Measurements from ENCODE around the gene SYT17. TPM values are rescaled to one million over a fixed set of nuclear protein-coding genes. Genes with fewer than 3 reads are reported as not detected.

Gene SYT17
- total RNA-seq, 1 experiment from 2014 or later, result 4.2 TPM

GRCh38 chr16:19127674-19128131 is 40.3 kb upstream of the SYT17 start:
- H3K27ac Mint-ChIP-seq (ENCODE audit: unreplicated experiment), result no peak overlapping the region
- H3K27me3 Mint-ChIP-seq (ENCODE audit: insufficient read depth, unreplicated experiment), result no peaks in the 10 kb centered on the region
- no peaks in the 10 kb centered on the region for H3K27me3 ChIP-seq (replicated peaks; ENCODE audit: control insufficient read depth, insufficient read depth, low read length)
- H3K4me1 Mint-ChIP-seq (ENCODE audit: low read depth, unreplicated experiment), result peaks cover under 1% of the 10 kb centered on the region
- no peak for TF ChIP-seq CTCF (IDR thresholded peaks at IDR 0.05; ENCODE audit: insufficient read depth in 1 of 2, low read depth in 1 of 2, low read length in 1 of 2, severe bottlenecking in 1 of 2, unreplicated experiment in 1 of 2)
- CTCF ChIA-PET, result no interaction called here
- H3K4me3 Mint-ChIP-seq (ENCODE audit: unreplicated experiment), result no peak overlapping the region
- POLR2A ChIA-PET, result no interaction called here
- no TSS peak for BruUV-seq (replicated peaks)
- peaks cover under 1% of the 10 kb centered on the region; the same call in 1 of the 2 replicates for H3K4me1 ChIP-seq
- intact Hi-C loops (cut with micrococcal nuclease; ENCODE audit: unreplicated experiment), result no loop called here
- no peaks in the 10 kb centered on the region for H3K36me3 ChIP-seq (ENCODE audit: control insufficient read depth, insufficient read depth, low read length)
- H3K4me3 ChIP-seq (ENCODE audit: low read depth, low read length), result no peak overlapping the region
- H3K9me3 Mint-ChIP-seq (ENCODE audit: unreplicated experiment), result no peaks in the 10 kb centered on the region
- H3K36me3 Mint-ChIP-seq (ENCODE audit: insufficient read depth, unreplicated experiment), result no peaks in the 10 kb centered on the region
- no peak for DNase-seq
- no peaks in the 10 kb centered on the region; the same call in 1 of the 2 replicates for H3K9me3 ChIP-seq

GRCh38 chr16:19128454-19129200 is 39.4 kb upstream of the SYT17 start:
- intact Hi-C loops (cut with micrococcal nuclease; ENCODE audit: unreplicated experiment), result no loop called here
- POLR2A ChIA-PET, result interaction anchor here (0.5 kb wide), 1 partner anchor 39 kb away, joined by 8 read pairs; no protein-coding TSS in a partner anchor
- H3K9me3 Mint-ChIP-seq (ENCODE audit: unreplicated experiment), result no peaks in the 10 kb centered on the region
- CTCF ChIA-PET, result no interaction called here
- H3K36me3 Mint-ChIP-seq (ENCODE audit: insufficient read depth, unreplicated experiment), result no peaks in the 10 kb centered on the region
- no peaks in the 10 kb centered on the region for H3K27me3 Mint-ChIP-seq (ENCODE audit: insufficient read depth, unreplicated experiment)
- no peak for DNase-seq
- no peak overlapping the region for H3K4me3 ChIP-seq (ENCODE audit: low read depth, low read length)
- H3K4me3 Mint-ChIP-seq (ENCODE audit: unreplicated experiment), result no peak overlapping the region
- H3K4me1 Mint-ChIP-seq (ENCODE audit: low read depth, unreplicated experiment), result no peaks in the 10 kb centered on the region
- H3K27me3 ChIP-seq (replicated peaks; ENCODE audit: control insufficient read depth, insufficient read depth, low read length), result no peaks in the 10 kb centered on the region
- no peaks in the 10 kb centered on the region for H3K36me3 ChIP-seq (ENCODE audit: control insufficient read depth, insufficient read depth, low read length)
- no peak for TF ChIP-seq CTCF (IDR thresholded peaks at IDR 0.05; ENCODE audit: insufficient read depth in 1 of 2, low read depth in 1 of 2, low read length in 1 of 2, severe bottlenecking in 1 of 2, unreplicated experiment in 1 of 2)
- no peaks in the 10 kb centered on the region; the same call in 1 of the 2 replicates for H3K9me3 ChIP-seq
- BruUV-seq (replicated peaks), result no TSS peak
- no peaks in the 10 kb centered on the region for H3K4me1 ChIP-seq
- no peak overlapping the region for H3K27ac Mint-ChIP-seq (ENCODE audit: unreplicated experiment)

- intact Hi-C loops (cut with micrococcal nuclease; ENCODE audit: unreplicated experiment), result no loop called here
- Mint-ChIP-seq H3K4me1 (ENCODE audit: low read depth, unreplicated experiment) (peaks cover under 1% of the 10 kb centered on the region), H3K36me3 (ENCODE audit: insufficient read depth, unreplicated experiment) (no peaks in the 10 kb centered on the region), H3K27me3 (ENCODE audit: insufficient read depth, unreplicated experiment) (no peaks in the 10 kb centered on the region), H3K4me3 (ENCODE audit: unreplicated experiment) (no peak overlapping the region), H3K27ac (ENCODE audit: unreplicated experiment) (no peak overlapping the region), H3K9me3 (ENCODE audit: unreplicated experiment) (no peaks in the 10 kb centered on the region)
- Histone ChIP-seq H3K4me1 (peaks cover 2% of the 10 kb centered on the region), H3K4me3 (ENCODE audit: low read depth, low read length) (no peak overlapping the region), H3K27me3 (replicated peaks; ENCODE audit: control insufficient read depth, insufficient read depth, low read length) (no peaks in the 10 kb centered on the region), H3K9me3 (no peaks in the 10 kb centered on the region; the same call in 1 of the 2 replicates), H3K36me3 (ENCODE audit: control insufficient read depth, insufficient read depth, low read length) (no peaks in the 10 kb centered on the region)
- no peak for TF ChIP-seq CTCF (IDR thresholded peaks at IDR 0.05; ENCODE audit: insufficient read depth in 1 of 2, low read depth in 1 of 2, low read length in 1 of 2, severe bottlenecking in 1 of 2, unreplicated experiment in 1 of 2)
- ChIA-PET CTCF (no interaction called here), POLR2A (no interaction called here)
- no peak for DNase-seq
- BruUV-seq (replicated peaks), result no TSS peak
Observed at GRCh38 chr16:19130385-19130784, 37.7 kb upstream of the SYT17 start.
